Measurements from ENCODE around the gene CUBN. TPM values are rescaled to one million over a fixed set of nuclear protein-coding genes. Genes with fewer than 3 reads are reported as not detected.
A peak's percentile ranks its signal among the peaks of the same experiment; 100 is the strongest.

The CUBN gene
- total RNA-seq, 1 donor from 2014 or later = 0.32 TPM

DNA sequence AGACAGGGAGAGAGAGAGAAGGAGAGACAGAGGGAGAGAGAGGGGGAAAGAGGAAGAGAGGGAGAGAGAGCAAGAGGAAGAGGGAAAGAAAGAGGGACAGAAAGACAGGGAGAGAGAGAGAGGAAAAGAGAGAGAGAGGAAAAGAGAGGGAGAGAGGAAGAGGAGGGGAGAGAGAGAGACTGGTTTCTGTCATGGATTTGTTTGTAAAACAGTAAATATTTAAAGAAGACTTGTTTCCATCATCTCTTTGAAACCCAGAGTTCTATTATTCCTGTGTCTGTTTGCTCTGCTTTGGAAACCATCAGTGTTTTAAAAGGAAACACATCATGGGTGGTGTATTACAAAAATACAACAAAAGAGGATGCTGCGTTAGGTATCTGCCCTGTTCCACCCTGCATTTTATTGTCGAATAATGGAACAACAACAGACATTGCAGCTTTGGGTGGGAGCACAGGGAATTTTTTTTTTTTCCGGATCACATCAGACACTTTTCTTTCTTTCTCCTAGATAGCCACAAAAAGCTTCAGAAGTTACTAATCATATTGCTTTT lies 161.7 kb downstream of the CUBN start:
- TF ChIP-seq, protein P1, sequence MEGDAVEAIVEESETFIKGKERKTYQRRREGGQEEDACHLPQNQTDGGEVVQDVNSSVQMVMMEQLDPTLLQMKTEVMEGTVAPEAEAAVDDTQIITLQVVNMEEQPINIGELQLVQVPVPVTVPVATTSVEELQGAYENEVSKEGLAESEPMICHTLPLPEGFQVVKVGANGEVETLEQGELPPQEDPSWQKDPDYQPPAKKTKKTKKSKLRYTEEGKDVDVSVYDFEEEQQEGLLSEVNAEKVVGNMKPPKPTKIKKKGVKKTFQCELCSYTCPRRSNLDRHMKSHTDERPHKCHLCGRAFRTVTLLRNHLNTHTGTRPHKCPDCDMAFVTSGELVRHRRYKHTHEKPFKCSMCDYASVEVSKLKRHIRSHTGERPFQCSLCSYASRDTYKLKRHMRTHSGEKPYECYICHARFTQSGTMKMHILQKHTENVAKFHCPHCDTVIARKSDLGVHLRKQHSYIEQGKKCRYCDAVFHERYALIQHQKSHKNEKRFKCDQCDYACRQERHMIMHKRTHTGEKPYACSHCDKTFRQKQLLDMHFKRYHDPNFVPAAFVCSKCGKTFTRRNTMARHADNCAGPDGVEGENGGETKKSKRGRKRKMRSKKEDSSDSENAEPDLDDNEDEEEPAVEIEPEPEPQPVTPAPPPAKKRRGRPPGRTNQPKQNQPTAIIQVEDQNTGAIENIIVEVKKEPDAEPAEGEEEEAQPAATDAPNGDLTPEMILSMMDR (IDR thresholded peaks at IDR 0.05; ENCODE audit: partially characterized antibody, unreplicated experiment) = no peak
- no peak for DNase-seq
- H3K27me3 Mint-ChIP-seq (ENCODE audit: unreplicated experiment) = peaks cover 5% of the 10 kb centered on the region
- H3K36me3 Mint-ChIP-seq (ENCODE audit: unreplicated experiment) = no peaks in the 10 kb centered on the region
- H3K4me3 Mint-ChIP-seq (ENCODE audit: unreplicated experiment) = peak overlapping the region; percentile 50
- peak overlapping the region; percentile 87 for H3K27ac Mint-ChIP-seq (ENCODE audit: unreplicated experiment)
- H3K4me1 Mint-ChIP-seq (ENCODE audit: low read depth, unreplicated experiment) = peaks cover 21% of the 10 kb centered on the region
- peaks cover 2% of the 10 kb centered on the region for H3K9me3 Mint-ChIP-seq (ENCODE audit: unreplicated experiment)

DNA sequence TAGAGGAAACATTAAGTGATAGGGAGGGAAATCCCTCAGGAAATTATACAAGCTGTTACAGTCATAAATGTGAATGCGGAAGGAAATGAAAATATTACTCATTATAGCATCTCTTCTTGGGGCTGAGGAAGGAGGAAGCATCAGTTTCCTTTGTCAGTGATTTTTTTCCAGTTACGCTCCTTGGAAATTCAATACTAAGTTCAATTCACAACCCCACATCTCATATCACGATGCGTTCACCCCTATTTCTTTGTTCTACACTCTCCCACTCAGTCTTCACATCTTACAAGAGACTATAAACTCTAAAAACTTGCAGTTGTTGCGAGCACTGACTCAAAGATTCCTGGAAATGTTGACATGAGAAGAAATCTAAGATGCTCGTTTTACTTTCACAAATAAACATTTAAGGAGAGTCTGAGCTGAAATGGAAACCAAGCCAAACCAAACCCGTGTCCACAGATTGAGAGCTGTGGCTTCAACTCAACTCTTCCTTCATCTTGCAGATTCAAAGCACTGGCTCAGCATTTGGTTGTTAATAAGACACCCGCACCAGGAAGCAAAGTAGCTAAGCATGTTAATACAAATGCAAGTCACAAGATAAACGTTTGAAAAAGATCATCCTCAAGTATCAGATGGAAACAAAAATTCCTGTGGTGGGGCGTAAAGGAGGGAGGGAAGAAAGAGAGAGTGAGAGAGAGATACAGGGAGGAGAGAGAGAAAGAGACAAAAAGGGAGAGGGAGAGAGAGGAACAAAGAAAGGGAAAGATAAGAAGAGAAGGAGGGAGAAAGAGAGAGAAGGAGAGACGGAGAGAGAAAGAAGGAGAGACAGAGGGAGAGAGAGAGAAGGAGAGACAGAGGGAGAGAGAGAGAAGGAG lies 162.4 kb downstream of the CUBN start:
- H3K4me1 Mint-ChIP-seq (ENCODE audit: low read depth, unreplicated experiment) = peaks cover 21% of the 10 kb centered on the region
- peaks cover 2% of the 10 kb centered on the region for H3K9me3 Mint-ChIP-seq (ENCODE audit: unreplicated experiment)
- TF ChIP-seq, protein P1 (IDR thresholded peaks at IDR 0.05; ENCODE audit: partially characterized antibody, unreplicated experiment) = no peak
- H3K36me3 Mint-ChIP-seq (ENCODE audit: unreplicated experiment) = no peaks in the 10 kb centered on the region
- DNase-seq = no peak
- peak overlapping the region; percentile 87 for H3K27ac Mint-ChIP-seq (ENCODE audit: unreplicated experiment)
- no peak overlapping the region for H3K4me3 Mint-ChIP-seq (ENCODE audit: unreplicated experiment)
- H3K27me3 Mint-ChIP-seq (ENCODE audit: unreplicated experiment) = peaks cover 5% of the 10 kb centered on the region

DNA sequence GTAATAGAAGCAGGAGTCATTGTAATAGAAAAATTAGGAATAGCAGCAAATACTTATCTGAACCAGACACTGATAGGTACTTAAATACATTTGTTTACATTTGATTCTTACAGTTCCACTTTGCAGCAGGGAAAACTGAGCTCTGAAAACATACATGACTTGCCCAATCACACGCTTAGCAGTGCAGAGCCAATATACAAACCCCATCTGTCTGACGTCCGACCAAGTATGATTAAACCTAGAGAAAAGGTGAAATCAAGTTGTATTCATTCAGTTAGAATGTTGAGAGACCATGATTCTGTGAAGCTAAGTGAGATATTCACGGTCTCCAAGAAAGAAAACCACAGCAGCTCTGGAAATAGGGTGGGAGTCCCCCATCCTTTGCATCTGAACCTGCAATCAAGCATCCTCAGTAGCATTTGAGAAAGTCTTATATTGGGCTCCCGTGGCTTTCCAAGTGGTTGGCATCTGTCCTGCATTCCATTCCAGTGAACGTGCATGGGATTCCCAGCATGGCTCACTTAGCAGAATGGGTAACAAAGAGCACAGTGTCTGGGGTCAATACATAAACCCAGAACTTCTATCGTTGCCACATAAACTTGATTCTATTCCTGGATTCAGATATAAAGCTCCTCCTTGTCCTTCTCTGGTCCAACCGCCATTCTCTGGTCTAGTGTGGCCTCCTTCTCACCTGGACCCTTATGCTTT lies 163.7 kb downstream of the CUBN start:
- Mint-ChIP-seq H3K27ac (ENCODE audit: unreplicated experiment) (no peak overlapping the region), H3K27me3 (ENCODE audit: unreplicated experiment) (peaks cover 5% of the 10 kb centered on the region), H3K4me3 (ENCODE audit: unreplicated experiment) (no peak overlapping the region), H3K9me3 (ENCODE audit: unreplicated experiment) (peaks cover 2% of the 10 kb centered on the region), H3K4me1 (ENCODE audit: low read depth, unreplicated experiment) (peaks cover 21% of the 10 kb centered on the region), H3K36me3 (ENCODE audit: unreplicated experiment) (no peaks in the 10 kb centered on the region)
- TF ChIP-seq, protein P1 (IDR thresholded peaks at IDR 0.05; ENCODE audit: partially characterized antibody, unreplicated experiment) = no peak
- no peak for DNase-seq

DNA sequence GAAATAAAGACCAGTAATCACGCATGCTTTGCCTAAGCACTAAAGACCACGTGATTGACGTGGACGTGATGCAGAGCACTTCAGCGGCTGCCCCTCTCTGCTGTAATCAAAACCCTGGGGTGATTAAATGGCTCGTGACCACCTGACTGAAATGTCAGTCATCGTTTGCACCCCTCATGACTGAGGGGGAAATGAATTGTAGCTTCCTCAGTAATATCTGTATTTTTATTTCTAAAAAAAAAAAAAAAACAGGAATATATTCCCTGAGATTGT lies 164.3 kb downstream of the CUBN start:
- H3K27me3 Mint-ChIP-seq (ENCODE audit: unreplicated experiment) = peaks cover 5% of the 10 kb centered on the region
- no peaks in the 10 kb centered on the region for H3K36me3 Mint-ChIP-seq (ENCODE audit: unreplicated experiment)
- TF ChIP-seq, protein P1 (IDR thresholded peaks at IDR 0.05; ENCODE audit: partially characterized antibody, unreplicated experiment) = no peak
- DNase-seq = no peak
- no peak overlapping the region for H3K4me3 Mint-ChIP-seq (ENCODE audit: unreplicated experiment)
- peak overlapping the region; percentile 1 for H3K27ac Mint-ChIP-seq (ENCODE audit: unreplicated experiment)
- peaks cover 21% of the 10 kb centered on the region for H3K4me1 Mint-ChIP-seq (ENCODE audit: low read depth, unreplicated experiment)
- peaks cover 2% of the 10 kb centered on the region for H3K9me3 Mint-ChIP-seq (ENCODE audit: unreplicated experiment)
